ENCODE measurements around the gene HBM. TPM values are rescaled to one million over a fixed set of nuclear protein-coding genes. Genes with fewer than 3 reads are reported as not detected.
"Not testable (repeated sequence)": the region's sequence is repeated elsewhere in the genome, so short reads cannot be mapped to it uniquely, and the experiment has no call there.

HBM gene
- total RNA-seq, 1 experiment from 2014 or later = not detected

GRCh38 chr16:175011-175949 lies 9.5 kb downstream of the HBM start:
- no TSS peak for BruUV-seq (replicated peaks)
- no peak overlapping the region for H3K27ac Mint-ChIP-seq (ENCODE audit: unreplicated experiment)
- no peaks in the 10 kb centered on the region for H3K9me3 Mint-ChIP-seq (ENCODE audit: low read depth, unreplicated experiment)

GRCh38 chr16:176006-176405 lies 10.2 kb downstream of the HBM start:
- Mint-ChIP-seq H3K36me3 (ENCODE audit: insufficient read depth, unreplicated experiment) (peaks cover 16% of the 10 kb centered on the region), H3K27me3 (ENCODE audit: unreplicated experiment) (peaks cover 67% of the 10 kb centered on the region)
- DNase-seq; H3K4me1 Mint-ChIP-seq (ENCODE audit: low read depth, unreplicated experiment); BruUV-seq (replicated peaks); H3K27ac Mint-ChIP-seq (ENCODE audit: unreplicated experiment); intact Hi-C loops (cut with micrococcal nuclease; ENCODE audit: unreplicated experiment); H3K4me3 Mint-ChIP-seq (ENCODE audit: low read depth, unreplicated experiment); H3K9me3 Mint-ChIP-seq (ENCODE audit: low read depth, unreplicated experiment): not testable (repeated sequence)
- CTCF ChIA-PET = interaction anchor here (1.7 kb wide), 1 partner anchor 186 kb away, joined by 6 read pairs; no protein-coding TSS in a partner anchor

More at GRCh38 chr16:175011-175949, 9.5 kb downstream of the HBM start:
- peaks cover 14% of the 10 kb centered on the region for H3K36me3 Mint-ChIP-seq (ENCODE audit: insufficient read depth, unreplicated experiment)
- H3K27me3 Mint-ChIP-seq (ENCODE audit: unreplicated experiment) = peaks cover 74% of the 10 kb centered on the region
- intact Hi-C loops (cut with micrococcal nuclease; ENCODE audit: unreplicated experiment) = no loop called here
- no peak overlapping the region for H3K4me3 Mint-ChIP-seq (ENCODE audit: low read depth, unreplicated experiment)
- peaks cover 4% of the 10 kb centered on the region for H3K4me1 Mint-ChIP-seq (ENCODE audit: low read depth, unreplicated experiment)
- no peak for DNase-seq
- no peak for TF ChIP-seq CTCF (IDR thresholded peaks at IDR 0.05; ENCODE audit: unreplicated experiment)
- CTCF ChIA-PET = interaction anchor here (1.7 kb wide), 1 partner anchor 187 kb away, joined by 6 read pairs; no protein-coding TSS in a partner anchor

- H3K9me3 Mint-ChIP-seq (ENCODE audit: low read depth, unreplicated experiment); H3K4me1 Mint-ChIP-seq (ENCODE audit: low read depth, unreplicated experiment); H3K27ac Mint-ChIP-seq (ENCODE audit: unreplicated experiment); H3K4me3 Mint-ChIP-seq (ENCODE audit: low read depth, unreplicated experiment); intact Hi-C loops (cut with micrococcal nuclease; ENCODE audit: unreplicated experiment); DNase-seq; BruUV-seq (replicated peaks): not testable (repeated sequence)
- H3K27me3 Mint-ChIP-seq (ENCODE audit: unreplicated experiment) = peaks cover 59% of the 10 kb centered on the region
- peaks cover 24% of the 10 kb centered on the region for H3K36me3 Mint-ChIP-seq (ENCODE audit: insufficient read depth, unreplicated experiment)
- CTCF ChIA-PET = interaction anchor here (0.7 kb wide), 1 partner anchor 128 kb away, joined by 4 read pairs; no protein-coding TSS in a partner anchor
Observed at GRCh38 chr16:176477-177382, 11.0 kb downstream of the HBM start, which contains the start of gene HBA1. TSS of gene HBA1 (plus strand) at chr16:176680. CDS start at chr16:176717, 37 bp downstream.

- H3K4me3 Mint-ChIP-seq (ENCODE audit: low read depth, unreplicated experiment) = peak overlapping the region; percentile 26
- CTCF ChIA-PET = interaction anchor here (0.7 kb wide), 1 partner anchor 128 kb away, joined by 4 read pairs; no protein-coding TSS in a partner anchor
Observed at GRCh38 chr16:177394-177822, 11.6 kb downstream of the HBM start.

More at GRCh38 chr16:177394-177822, 11.6 kb downstream of the HBM start:
- Mint-ChIP-seq H3K36me3 (ENCODE audit: insufficient read depth, unreplicated experiment) (peaks cover 30% of the 10 kb centered on the region), H3K27ac (ENCODE audit: unreplicated experiment) (no peak overlapping the region), H3K27me3 (ENCODE audit: unreplicated experiment) (peaks cover 52% of the 10 kb centered on the region), H3K9me3 (ENCODE audit: low read depth, unreplicated experiment) (no peaks in the 10 kb centered on the region), H3K4me1 (ENCODE audit: low read depth, unreplicated experiment) (no peaks in the 10 kb centered on the region)
- intact Hi-C loops (cut with micrococcal nuclease; ENCODE audit: unreplicated experiment) = no loop called here
- no peak for TF ChIP-seq CTCF (IDR thresholded peaks at IDR 0.05; ENCODE audit: unreplicated experiment)
- no peak for DNase-seq
- no TSS peak for BruUV-seq (replicated peaks)
